Measurements from ENCODE around the gene SINHCAF.

SINHCAF gene

DNA sequence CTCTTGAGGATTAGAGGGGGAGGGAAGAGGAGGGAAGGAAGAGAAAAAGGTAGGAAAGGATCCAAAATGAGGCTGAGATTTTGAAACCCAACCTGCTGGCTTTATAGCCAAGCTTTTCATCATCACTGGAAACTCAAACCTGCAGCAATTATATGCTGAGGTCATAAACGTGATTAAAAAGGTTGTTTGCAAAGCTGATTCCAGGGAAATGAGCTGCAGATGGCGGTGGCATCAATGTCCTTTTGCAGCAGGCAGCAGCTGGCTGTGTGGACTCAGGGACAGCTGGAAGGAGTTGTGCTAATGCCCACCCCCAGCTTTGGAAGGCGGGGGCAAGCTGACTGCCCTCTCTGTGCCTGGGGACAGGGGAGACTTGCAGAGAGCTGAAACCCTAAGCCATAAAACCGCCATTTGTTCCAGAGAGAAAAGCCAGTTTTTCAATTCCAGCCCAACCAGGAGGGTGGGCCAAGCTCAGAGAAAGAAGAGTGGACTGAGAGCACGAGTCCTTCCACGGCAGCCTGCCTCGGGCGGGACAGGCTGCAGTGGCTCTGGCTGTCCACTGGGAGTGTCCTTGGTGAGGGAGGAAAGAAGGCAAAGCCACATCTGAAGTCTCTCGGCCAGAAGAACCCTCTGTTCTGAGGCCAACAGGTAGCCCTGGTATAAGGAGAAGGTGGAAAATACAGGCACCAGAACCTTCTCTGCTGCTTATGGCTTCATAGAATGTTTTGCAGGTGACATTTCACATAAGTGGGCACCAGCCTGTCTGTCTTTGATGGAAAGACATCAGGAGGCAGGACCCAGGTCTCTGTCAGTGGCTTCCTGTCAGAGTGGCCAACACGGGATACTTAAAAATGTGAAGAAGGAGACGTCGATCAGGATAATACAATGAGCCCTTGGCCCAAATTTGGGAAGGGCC is 90.7 kb downstream of the SINHCAF start:
- Mint-ChIP-seq H3K4me3 (no peak overlapping the region), H3K4me1 (peaks cover 3% of the 10 kb centered on the region), H3K9me3 (peaks cover 2% of the 10 kb centered on the region), H3K36me3 (no peaks in the 10 kb centered on the region), H3K27me3 (peaks cover 69% of the 10 kb centered on the region), H3K27ac (no peak overlapping the region)
- CTCF ChIA-PET, result interaction anchor here (1.1 kb wide), 1 partner anchor 388 kb away, joined by 3 read pairs; no protein-coding TSS in a partner anchor
- no peak for DNase-seq

DNA sequence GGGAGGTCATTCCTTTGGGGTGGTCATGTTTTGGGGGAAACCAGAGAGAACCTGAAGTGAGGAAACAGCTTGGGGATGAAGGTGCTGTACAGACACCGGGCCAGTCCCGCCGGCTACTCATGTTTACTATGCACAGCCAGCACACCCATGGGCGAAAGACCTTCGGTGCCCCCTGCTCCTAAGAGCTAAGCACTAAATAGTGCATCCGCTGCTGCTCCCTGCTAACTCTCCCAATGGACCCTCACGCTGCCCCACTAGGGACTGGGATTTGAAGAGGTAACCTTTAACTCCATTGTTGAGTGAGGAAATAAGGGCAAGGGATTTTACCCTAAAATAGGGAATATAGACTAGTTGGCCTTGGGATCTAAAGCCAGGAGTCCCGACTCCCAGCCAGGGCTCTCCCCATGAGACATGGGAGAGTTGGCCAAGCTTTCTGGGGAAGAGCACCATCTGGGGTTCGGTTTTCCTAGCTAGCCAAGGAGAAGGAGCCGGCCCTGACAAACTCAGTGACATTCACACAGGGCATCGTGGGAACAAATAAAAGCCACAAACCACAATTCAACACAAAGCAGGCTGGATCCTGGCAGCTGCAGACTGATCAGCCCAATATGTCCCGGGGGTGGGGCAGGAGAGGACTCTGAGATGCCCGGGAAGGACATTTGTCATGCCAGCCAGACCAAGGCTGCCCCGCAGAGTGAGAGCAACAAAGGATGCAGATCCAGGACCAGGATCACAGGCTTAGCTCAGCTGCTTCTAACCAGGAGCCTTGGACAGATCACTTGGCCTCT is 91.7 kb downstream of the SINHCAF start:
- no peak overlapping the region for H3K27ac Mint-ChIP-seq
- peaks cover 3% of the 10 kb centered on the region for H3K4me1 Mint-ChIP-seq
- H3K4me3 Mint-ChIP-seq, result no peak overlapping the region
- no peak for DNase-seq
- H3K36me3 Mint-ChIP-seq, result no peaks in the 10 kb centered on the region
- H3K27me3 Mint-ChIP-seq, result peaks cover 72% of the 10 kb centered on the region
- CTCF ChIA-PET, result interaction anchor here (0.6 to 1.3 kb wide), 3 partner anchors 386 to 539 kb away, joined by 3 read pairs; partner anchors contain the start of gene IPO8
- peaks cover 2% of the 10 kb centered on the region for H3K9me3 Mint-ChIP-seq

DNA sequence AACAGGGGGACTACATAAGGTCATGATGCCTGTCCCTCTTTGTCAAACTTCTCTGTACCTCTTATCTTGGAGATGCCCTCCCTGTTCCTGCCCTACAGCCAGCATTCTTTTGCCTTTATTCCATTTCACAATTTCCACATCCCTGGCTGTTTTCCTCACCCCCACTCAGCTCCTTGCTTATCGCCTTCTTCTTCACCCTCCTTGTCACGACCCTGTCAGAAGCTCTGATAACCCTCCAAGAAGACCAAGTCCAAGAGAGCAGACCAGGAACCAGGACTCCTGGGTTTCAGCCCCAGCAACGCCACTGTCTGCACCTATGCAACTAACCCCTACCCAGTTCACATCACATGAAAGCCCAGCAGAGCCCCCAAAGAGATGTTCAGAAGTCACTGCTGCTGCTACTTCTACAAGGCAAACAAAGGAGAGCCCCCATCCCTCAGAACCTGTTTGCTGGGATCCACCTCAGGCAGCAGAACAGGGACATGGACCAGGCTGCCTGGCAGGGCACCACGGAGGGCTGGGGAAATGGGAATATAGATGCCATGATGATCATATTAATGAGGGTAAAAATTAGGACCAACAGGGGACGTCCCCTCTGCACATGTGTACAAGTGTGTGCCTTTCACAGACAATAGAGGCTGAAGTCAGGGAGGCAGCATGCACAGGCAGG is 92.8 kb downstream of the SINHCAF start:
- DNase-seq, result no peak
- Mint-ChIP-seq H3K27ac (no peak overlapping the region), H3K4me3 (no peak overlapping the region), H3K27me3 (peaks cover 64% of the 10 kb centered on the region), H3K9me3 (peaks cover 2% of the 10 kb centered on the region), H3K4me1 (peaks cover 3% of the 10 kb centered on the region), H3K36me3 (no peaks in the 10 kb centered on the region)
- CTCF ChIA-PET, result interaction anchor here (1.3 kb wide), 1 partner anchor 385 kb away, joined by 3 read pairs; no protein-coding TSS in a partner anchor

DNA sequence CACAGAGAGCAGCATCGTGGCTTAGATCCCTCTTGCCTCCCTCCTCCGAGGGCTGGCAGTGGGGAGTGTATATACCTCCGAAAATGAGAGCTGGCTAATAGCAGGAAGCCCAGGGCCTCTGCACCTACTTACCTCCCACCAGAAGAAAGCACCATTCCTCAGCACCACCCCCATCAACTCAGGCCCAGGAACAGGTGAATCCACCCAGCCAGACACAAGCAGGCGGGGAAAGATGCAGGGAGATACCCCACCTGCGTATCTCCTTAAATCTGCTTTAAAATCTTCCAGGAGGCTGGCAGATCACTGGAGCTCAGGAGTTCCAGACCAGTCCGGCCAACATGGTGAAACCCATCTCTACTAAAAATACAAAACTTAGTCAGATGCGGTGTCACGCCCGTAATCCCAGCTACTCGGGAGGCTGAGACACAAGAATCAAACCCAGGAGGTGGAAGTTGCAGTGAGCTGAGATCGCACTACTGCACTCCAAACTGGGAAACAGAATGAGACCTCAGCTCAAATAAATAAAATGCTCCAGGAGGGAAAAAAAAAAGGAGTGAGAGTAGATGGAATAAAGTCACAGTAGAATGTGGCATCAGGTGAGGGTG is 93.5 kb downstream of the SINHCAF start:
- no peak for DNase-seq
- CTCF ChIA-PET, result no interaction called here
- Mint-ChIP-seq H3K27me3 (peaks cover 62% of the 10 kb centered on the region), H3K36me3 (no peaks in the 10 kb centered on the region), H3K27ac (no peak overlapping the region), H3K4me1 (peaks cover 2% of the 10 kb centered on the region), H3K4me3 (no peak overlapping the region), H3K9me3 (peaks cover 2% of the 10 kb centered on the region)

DNA sequence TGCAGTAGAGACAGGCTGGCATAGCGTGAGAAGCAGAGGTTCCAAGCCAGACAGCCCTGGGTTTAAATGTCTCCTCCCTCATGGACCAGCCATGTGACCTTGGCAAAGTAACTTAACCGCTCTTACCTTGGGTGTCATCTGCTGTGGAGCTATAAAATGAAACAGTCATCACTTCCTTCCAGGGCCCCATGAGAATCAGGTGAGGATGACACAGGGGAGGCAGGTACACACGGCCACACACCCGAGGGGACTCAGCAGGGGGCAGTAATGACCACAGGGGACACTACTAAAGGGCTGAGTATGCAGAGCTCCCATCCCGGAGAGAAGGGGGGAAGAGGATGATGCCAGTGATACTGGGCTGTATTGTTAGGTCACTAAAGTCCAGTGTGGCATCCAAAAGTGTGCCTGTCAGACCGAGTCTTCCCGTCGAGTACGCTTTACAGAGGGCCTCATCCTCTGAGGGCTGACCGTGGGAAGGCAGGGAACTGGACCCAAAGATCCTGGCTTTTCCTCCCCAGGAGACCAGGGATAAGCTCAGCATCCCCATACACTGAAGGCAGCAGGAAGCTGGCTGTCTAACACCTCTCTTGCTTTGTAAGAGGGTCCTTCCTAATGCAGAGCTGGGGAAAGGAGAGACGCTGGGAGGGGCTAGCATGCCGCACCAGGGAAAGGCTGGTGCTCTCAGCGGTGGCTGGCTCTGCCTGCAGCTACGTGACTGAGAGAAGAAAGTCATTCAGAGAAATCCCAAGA is 94.2 kb downstream of the SINHCAF start:
- H3K4me3 Mint-ChIP-seq, result no peak overlapping the region
- no peaks in the 10 kb centered on the region for H3K36me3 Mint-ChIP-seq
- CTCF ChIA-PET, result interaction anchor here (0.6 kb wide), 1 partner anchor 422 kb away, joined by 3 read pairs; no protein-coding TSS in a partner anchor
- peaks cover 57% of the 10 kb centered on the region for H3K27me3 Mint-ChIP-seq
- peaks cover 2% of the 10 kb centered on the region for H3K9me3 Mint-ChIP-seq
- H3K4me1 Mint-ChIP-seq, result no peaks in the 10 kb centered on the region
- no peak overlapping the region for H3K27ac Mint-ChIP-seq
- no peak for DNase-seq

Measured in activated naive CD4-positive, alpha-beta T cell treated with anti-CD3 and anti-CD28 coated beads, Interleukin-2, amount 10 ng/mL, durations not matched to agents 7 days and 5 days (primary cell).